Uterus (tissue), 2 donors: ENCODE results near the gene CPO.

Source experiments
- POLR2A ChIP-seq, 2 donors: fragments of 450-650 bp; IDR thresholded peaks; one replicate each; pipeline ENCODE4 v1.6.1; 2016; ENCODE audit warnings: antibody characterized with exemption in 2 of 2, mild to moderate bottlenecking in 1 of 2, moderate library complexity in 1 of 2
- TF ChIP-seq, protein P1 (sequence below), 4 experiments: fragments of 200-600 bp in 2 of 4; fragments of 450-650 bp in 2 of 4; sonication (generic) in 2 of 4; IDR thresholded peaks; one replicate each; pipeline ENCODE4 v1.5.1; 2016 to 2019; ENCODE audit warnings: antibody characterized with exemption in 4 of 4, mild to moderate bottlenecking in 2 of 4, moderate library complexity in 1 of 4

DNA sequence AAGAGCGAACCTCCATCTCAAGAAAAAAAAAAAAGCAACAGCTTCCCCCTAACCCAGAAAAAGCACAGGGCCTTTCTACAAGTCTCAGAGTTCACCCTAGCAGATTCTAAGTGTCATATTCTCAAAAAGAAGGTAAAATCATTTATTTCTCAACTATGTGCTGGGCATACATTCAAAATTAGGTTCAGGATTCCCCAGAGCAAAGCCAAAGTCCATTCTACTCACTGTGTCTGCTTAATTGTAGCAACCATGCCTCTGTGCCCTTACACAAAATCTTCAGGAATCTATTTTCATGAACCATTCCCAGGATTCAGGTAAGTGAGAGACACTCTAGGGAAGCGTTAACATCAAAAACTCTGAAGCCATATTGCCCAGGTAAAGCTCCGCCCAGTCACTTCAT lies 40.0 kb downstream of the CPO start:
- TF ChIP-seq POLR2A (IDR thresholded peaks at IDR 0.05), result no peak
- TF ChIP-seq, protein P1, sequence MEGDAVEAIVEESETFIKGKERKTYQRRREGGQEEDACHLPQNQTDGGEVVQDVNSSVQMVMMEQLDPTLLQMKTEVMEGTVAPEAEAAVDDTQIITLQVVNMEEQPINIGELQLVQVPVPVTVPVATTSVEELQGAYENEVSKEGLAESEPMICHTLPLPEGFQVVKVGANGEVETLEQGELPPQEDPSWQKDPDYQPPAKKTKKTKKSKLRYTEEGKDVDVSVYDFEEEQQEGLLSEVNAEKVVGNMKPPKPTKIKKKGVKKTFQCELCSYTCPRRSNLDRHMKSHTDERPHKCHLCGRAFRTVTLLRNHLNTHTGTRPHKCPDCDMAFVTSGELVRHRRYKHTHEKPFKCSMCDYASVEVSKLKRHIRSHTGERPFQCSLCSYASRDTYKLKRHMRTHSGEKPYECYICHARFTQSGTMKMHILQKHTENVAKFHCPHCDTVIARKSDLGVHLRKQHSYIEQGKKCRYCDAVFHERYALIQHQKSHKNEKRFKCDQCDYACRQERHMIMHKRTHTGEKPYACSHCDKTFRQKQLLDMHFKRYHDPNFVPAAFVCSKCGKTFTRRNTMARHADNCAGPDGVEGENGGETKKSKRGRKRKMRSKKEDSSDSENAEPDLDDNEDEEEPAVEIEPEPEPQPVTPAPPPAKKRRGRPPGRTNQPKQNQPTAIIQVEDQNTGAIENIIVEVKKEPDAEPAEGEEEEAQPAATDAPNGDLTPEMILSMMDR (IDR thresholded peaks at IDR 0.05), result no peak
